HepG2 (cell line): ENCODE measurements around the gene AKR1A1. TPM values are rescaled to one million over a fixed set of nuclear protein-coding genes. Genes with fewer than 3 reads are reported as not detected.

ENCODE experiments used
- ARNT ChIP-seq: fragments of 450-650 bp; IDR thresholded peaks from 2 replicates; pipeline ENCODE4 v1.6.1; 2017
- DRAP1 ChIP-seq: IDR thresholded peaks from 2 replicates; pipeline ENCODE4 v1.6.1; 2016; ENCODE audit warnings: missing genetic modification reagents, missing compliant biosample characterization
- MED1 ChIP-seq: sonication (generic); formaldehyde crosslinking; IDR thresholded peaks from 2 replicates; pipeline ENCODE4 v1.4.0; 2020; ENCODE audit warnings: missing genetic modification reagents
- PRDM15 ChIP-seq: sonication (generic); formaldehyde crosslinking; IDR thresholded peaks from 2 replicates; pipeline ENCODE4 v1.4.0; 2020; ENCODE audit warnings: missing genetic modification reagents
- RELA ChIP-seq: sonication (generic); formaldehyde crosslinking; IDR thresholded peaks from 2 replicates; pipeline ENCODE4 v1.4.0; 2020; ENCODE audit warnings: missing genetic modification reagents
- TCF12 ChIP-seq, 2 experiments: fragments of 450-650 bp in 1 of 2; sonication (generic) in 1 of 2; formaldehyde crosslinking in 1 of 2; IDR thresholded peaks; 2 replicates each; pipeline versions ENCODE4 v1.6.1 to v1.8.0; 2017 to 2022; ENCODE audit warnings: antibody characterized with exemption in 1 of 2, mild to moderate bottlenecking in 1 of 2, missing genetic modification reagents in 1 of 2, moderate library complexity in 1 of 2
- YY1 ChIP-seq: IDR thresholded peaks from 2 replicates; pipeline ENCODE4 v1.6.1; 2011; ENCODE audit warnings: low read length, low read depth, moderate library complexity, mild to moderate bottlenecking; ENCODE audit not compliant: insufficient read depth, insufficient replicate concordance
- ZBTB33 ChIP-seq: sonication (generic); formaldehyde crosslinking; IDR thresholded peaks from 2 replicates; pipeline ENCODE4 v1.4.0; 2020; ENCODE audit warnings: missing genetic modification reagents
- ZFY ChIP-seq: sonication (generic); formaldehyde crosslinking; IDR thresholded peaks from 2 replicates; pipeline ENCODE4 v1.4.0; 2020; ENCODE audit warnings: missing genetic modification reagents
- ZNF318 ChIP-seq: sonication (generic); formaldehyde crosslinking; IDR thresholded peaks from 2 replicates; pipeline ENCODE4 v1.4.0; 2020; ENCODE audit warnings: mild to moderate bottlenecking, missing genetic modification reagents
- ZNF337 ChIP-seq: sonication (generic); formaldehyde crosslinking; IDR thresholded peaks from 2 replicates; pipeline ENCODE4 v1.5.1; 2020; ENCODE audit warnings: missing genetic modification reagents, low read depth, mild to moderate bottlenecking, borderline replicate concordance
- ZNF33A ChIP-seq: sonication (generic); formaldehyde crosslinking; IDR thresholded peaks from 2 replicates; pipeline ENCODE4 v1.5.1; 2020; ENCODE audit warnings: missing genetic modification reagents, mild to moderate bottlenecking, moderate library complexity, borderline replicate concordance
- polyA plus RNA-seq, 8 experiments: library from polyadenylated mRNA; depleted of rRNA in 3 of 8; stranded (reverse) in 7 of 8; unstranded in 1 of 8; fragments of >200 nt; fragmentation: Illumina TruSeq in 4 of 8; extraction: Trizol in 4 of 8; gene quantifications; 2 replicates each; pipeline versions ENCODE4 v1.2.1 to v1.2.3, GENCODE V29; 2011 to 2016; ENCODE audit warnings: low read depth in 4 of 8, missing spikeins in 1 of 8, mixed read lengths in 1 of 8; ENCODE audit not compliant: insufficient read depth in 1 of 8
- total RNA-seq, 5 experiments: library from RNA; depleted of rRNA; stranded (reverse); fragments of >200 nt; fragmentation: Illumina TruSeq; extraction: Trizol; gene quantifications; 2 replicates each; pipeline ENCODE4 v1.2.3, GENCODE V29; 2016; ENCODE audit warnings: low read depth in 1 of 5

The AKR1A1 gene
- total and polyA plus RNA-seq, 2 of the 13 experiments (the other 11 are each of a cell fraction or from before 2014, with no cell fraction given): 181 to 217 TPM

GRCh38 chr1:45550401-45551351, at the start of gene AKR1A1 (continued):
- TF ChIP-seq ZNF318 (no peak; the same call in 1 of the 2 replicates), PRDM15 (peak; percentile 74), DRAP1 (CRISPR knock-in tag) (peak; percentile 90), MED1 (CRISPR knock-in tag) (peak; percentile 77), ARNT (no peak), YY1 (peak; percentile 77), ZFY (peak; percentile 80), ZNF337 (CRISPR knock-in tag) (peak; percentile 90; the same call in 1 of the 2 replicates), RELA (CRISPR knock-in tag) (no peak), TCF12 (IDR thresholded peaks at IDR 0.05) (no peak), TCF12 (CRISPR knock-in tag; IDR thresholded peaks at IDR 0.05) (peak; percentile 90), ZNF33A (no peak), ZBTB33 (CRISPR knock-in tag) (peak; percentile 6; the same call in 1 of the 2 replicates)
